ENCODE data around the gene OBSCN.

- TF ChIP-seq, protein P1, sequence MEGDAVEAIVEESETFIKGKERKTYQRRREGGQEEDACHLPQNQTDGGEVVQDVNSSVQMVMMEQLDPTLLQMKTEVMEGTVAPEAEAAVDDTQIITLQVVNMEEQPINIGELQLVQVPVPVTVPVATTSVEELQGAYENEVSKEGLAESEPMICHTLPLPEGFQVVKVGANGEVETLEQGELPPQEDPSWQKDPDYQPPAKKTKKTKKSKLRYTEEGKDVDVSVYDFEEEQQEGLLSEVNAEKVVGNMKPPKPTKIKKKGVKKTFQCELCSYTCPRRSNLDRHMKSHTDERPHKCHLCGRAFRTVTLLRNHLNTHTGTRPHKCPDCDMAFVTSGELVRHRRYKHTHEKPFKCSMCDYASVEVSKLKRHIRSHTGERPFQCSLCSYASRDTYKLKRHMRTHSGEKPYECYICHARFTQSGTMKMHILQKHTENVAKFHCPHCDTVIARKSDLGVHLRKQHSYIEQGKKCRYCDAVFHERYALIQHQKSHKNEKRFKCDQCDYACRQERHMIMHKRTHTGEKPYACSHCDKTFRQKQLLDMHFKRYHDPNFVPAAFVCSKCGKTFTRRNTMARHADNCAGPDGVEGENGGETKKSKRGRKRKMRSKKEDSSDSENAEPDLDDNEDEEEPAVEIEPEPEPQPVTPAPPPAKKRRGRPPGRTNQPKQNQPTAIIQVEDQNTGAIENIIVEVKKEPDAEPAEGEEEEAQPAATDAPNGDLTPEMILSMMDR (IDR thresholded peaks at IDR 0.05; ENCODE audit: insufficient read depth, low read length), result no peak
- TF ChIP-seq GABPA (IDR thresholded peaks at IDR 0.05; ENCODE audit: low read depth) (no peak), POLR2AphosphoS5 (IDR thresholded peaks at IDR 0.05; ENCODE audit: low read depth) (no peak), SPI1 (IDR thresholded peaks at IDR 0.05; ENCODE audit: borderline replicate concordance, low read depth) (no peak)
- TF ChIP-seq, protein P2, sequence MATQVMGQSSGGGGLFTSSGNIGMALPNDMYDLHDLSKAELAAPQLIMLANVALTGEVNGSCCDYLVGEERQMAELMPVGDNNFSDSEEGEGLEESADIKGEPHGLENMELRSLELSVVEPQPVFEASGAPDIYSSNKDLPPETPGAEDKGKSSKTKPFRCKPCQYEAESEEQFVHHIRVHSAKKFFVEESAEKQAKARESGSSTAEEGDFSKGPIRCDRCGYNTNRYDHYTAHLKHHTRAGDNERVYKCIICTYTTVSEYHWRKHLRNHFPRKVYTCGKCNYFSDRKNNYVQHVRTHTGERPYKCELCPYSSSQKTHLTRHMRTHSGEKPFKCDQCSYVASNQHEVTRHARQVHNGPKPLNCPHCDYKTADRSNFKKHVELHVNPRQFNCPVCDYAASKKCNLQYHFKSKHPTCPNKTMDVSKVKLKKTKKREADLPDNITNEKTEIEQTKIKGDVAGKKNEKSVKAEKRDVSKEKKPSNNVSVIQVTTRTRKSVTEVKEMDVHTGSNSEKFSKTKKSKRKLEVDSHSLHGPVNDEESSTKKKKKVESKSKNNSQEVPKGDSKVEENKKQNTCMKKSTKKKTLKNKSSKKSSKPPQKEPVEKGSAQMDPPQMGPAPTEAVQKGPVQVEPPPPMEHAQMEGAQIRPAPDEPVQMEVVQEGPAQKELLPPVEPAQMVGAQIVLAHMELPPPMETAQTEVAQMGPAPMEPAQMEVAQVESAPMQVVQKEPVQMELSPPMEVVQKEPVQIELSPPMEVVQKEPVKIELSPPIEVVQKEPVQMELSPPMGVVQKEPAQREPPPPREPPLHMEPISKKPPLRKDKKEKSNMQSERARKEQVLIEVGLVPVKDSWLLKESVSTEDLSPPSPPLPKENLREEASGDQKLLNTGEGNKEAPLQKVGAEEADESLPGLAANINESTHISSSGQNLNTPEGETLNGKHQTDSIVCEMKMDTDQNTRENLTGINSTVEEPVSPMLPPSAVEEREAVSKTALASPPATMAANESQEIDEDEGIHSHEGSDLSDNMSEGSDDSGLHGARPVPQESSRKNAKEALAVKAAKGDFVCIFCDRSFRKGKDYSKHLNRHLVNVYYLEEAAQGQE (IDR thresholded peaks at IDR 0.05; ENCODE audit: insufficient replicate concordance, low read depth), result no peak
Observed at GRCh38 chr1:228354390-228355320, 146.8 kb downstream of the OBSCN start.

Measured in HL-60 (cell line).